Stimulated activated naive CD8-positive, alpha-beta T cell treated with anti-CD3 and anti-CD28 coated beads, Interleukin-15, amount 100 ng/mL, for 72 hours (primary cell): ENCODE data around the gene PCGF6.
"Not testable (repeated sequence)": the region's sequence is repeated elsewhere in the genome, so short reads cannot be mapped to it uniquely, and the experiment has no call there.

Experiments
- ATAC-seq: fragments of 150-1000 bp; cut with Tn5 transposase; 2 replicates; pipeline ENCODE4 v1.10.0; 2021; ENCODE audit warnings: mild to moderate bottlenecking, moderate library complexity
- DNase-seq, 2 donors: peaks; one replicate each; pipeline ENCODE4 v3.0.0; 2021 to 2022
- H3K27ac Mint-ChIP-seq, 2 donors: one replicate each; pipeline ENCODE4 v1.8.0; 2022; ENCODE audit warnings: mild to moderate bottlenecking in 2 of 2, mixed read lengths in 2 of 2, moderate library complexity in 2 of 2
- H3K27me3 Mint-ChIP-seq: one replicate; pipeline ENCODE4 v1.8.0; 2022; ENCODE audit warnings: mixed read lengths
- H3K4me1 Mint-ChIP-seq: one replicate; pipeline ENCODE4 v1.8.0; 2022; ENCODE audit warnings: mild to moderate bottlenecking, mixed read lengths
- H3K4me3 Mint-ChIP-seq, 2 donors: one replicate each; pipeline ENCODE4 v1.8.0; 2022; ENCODE audit warnings: mild to moderate bottlenecking in 2 of 2, mixed read lengths in 2 of 2, moderate library complexity in 1 of 2
- H3K9me3 Mint-ChIP-seq, 2 donors: one replicate each; pipeline ENCODE4 v1.8.0; 2022; ENCODE audit warnings: mixed read lengths in 2 of 2

Gene PCGF6

DNA sequence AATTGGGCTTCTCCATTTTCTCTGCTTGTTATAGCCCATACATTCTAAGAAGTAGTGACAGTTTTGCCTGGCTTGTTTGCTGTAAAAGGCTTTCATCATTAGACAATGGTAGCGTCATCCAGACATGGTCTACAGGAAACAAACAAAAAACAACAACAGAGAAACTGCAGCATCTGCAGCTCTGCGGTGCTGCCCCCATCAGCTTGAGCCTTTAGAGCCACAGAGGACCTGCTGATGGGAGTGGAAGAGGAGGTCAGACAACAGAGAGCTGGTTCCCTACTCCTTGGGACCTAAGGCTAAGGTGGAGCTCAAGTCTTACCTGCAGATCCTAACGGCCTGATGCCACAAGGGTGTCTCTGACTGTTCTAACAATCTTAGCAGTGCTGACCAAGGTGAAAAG, 70.9 kb downstream of the PCGF6 start:
- peaks cover 5 to 9% of the 10 kb centered on the region in 2 donors for H3K9me3 Mint-ChIP-seq
- peaks cover 86% of the 10 kb centered on the region for H3K27me3 Mint-ChIP-seq
- peaks cover 35% of the 10 kb centered on the region for H3K4me1 Mint-ChIP-seq
- DNase-seq (no peak), ATAC-seq (no peak)
- H3K27ac Mint-ChIP-seq: no peak overlapping the region
- no peak overlapping the region for H3K4me3 Mint-ChIP-seq

DNA sequence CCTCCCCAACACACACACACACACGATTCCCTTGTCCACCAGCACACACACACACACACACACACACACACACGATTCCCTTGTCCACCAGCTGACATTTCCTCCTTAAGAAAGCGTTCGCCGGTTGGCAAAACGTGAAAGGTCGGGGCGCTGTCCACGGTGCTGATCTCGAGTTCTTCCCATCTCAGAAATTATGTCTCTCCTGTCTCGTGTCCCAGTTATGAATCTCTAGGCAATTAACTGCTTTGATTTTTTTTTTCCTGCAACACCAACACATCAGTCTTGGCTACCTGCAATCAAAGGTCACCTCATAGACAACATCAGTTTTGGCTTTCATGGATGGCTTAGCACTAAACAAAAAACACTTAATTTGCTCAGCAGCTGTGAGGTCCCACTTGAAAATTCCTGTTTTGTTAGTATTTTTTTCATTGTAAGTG, 72.1 kb downstream of the PCGF6 start:
- ATAC-seq: no peak
- H3K4me3 Mint-ChIP-seq: peak overlapping the region in 1 of 2 donors; percentile 33
- peaks cover 35% of the 10 kb centered on the region for H3K4me1 Mint-ChIP-seq
- DNase-seq: peak; percentile 19 to 23
- no peak overlapping the region for H3K27ac Mint-ChIP-seq
- peaks cover 5 to 9% of the 10 kb centered on the region in 2 donors for H3K9me3 Mint-ChIP-seq
- H3K27me3 Mint-ChIP-seq: peaks cover 87% of the 10 kb centered on the region

DNA sequence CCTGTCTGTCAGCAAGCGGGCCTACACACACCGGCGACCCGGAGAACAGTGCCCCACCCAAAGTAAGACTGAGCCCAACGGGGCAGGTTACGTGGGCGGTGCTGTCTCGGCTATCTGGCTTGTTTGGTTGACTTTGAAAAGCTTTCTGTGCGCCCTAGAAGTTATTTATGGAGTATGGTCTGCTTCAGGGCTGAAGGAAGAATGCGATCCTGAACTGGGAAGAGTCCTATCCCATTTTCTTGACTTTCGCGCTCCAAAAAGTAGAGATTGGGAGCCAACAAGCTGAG, 72.5 kb downstream of the PCGF6 start:
- peaks cover 87% of the 10 kb centered on the region for H3K27me3 Mint-ChIP-seq
- H3K27ac Mint-ChIP-seq: no peak overlapping the region
- DNase-seq: no peak
- ATAC-seq: no peak
- H3K4me1 Mint-ChIP-seq: peaks cover 35% of the 10 kb centered on the region
- H3K4me3 Mint-ChIP-seq: no peak overlapping the region
- H3K9me3 Mint-ChIP-seq: peaks cover 5 to 9% of the 10 kb centered on the region in 2 donors

DNA sequence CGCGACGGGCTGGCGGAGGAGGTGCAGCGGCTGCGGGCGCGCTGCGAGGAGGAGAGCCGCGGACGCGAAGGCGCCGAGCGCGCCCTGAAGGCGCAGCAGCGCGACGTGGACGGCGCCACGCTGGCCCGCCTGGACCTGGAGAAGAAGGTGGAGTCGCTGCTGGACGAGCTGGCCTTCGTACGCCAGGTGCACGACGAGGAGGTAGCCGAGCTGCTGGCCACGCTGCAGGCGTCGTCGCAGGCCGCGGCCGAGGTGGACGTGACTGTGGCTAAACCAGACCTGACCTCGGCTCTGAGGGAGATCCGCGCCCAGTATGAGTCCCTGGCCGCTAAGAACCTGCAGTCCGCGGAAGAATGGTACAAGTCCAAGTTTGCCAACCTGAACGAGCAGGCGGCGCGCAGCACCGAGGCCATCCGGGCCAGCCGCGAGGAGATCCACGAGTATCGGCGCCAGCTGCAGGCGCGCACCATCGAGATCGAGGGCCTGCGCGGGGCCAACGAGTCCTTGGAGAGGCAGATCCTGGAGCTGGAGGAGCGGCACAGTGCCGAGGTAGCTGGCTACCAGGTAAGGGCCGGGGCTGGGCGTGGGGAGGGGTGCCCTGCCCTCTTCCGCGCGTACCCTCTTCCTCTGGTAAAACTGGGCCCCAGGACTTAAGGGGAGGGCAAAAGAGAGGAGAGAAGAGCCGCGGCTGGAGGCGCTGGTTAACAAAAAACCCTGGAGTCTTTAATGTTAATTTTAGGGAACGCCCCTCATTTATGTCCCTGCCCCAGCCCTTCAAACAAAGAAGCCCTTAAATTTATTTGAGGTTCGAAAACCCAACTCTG, 73.0 kb downstream of the PCGF6 start:
- Mint-ChIP-seq H3K4me1 (peaks cover 35% of the 10 kb centered on the region), H3K27me3 (peaks cover 90% of the 10 kb centered on the region), H3K27ac (no peak overlapping the region), H3K4me3 (peak overlapping the region; percentile 75 to 76), H3K9me3 (peaks cover 5 to 9% of the 10 kb centered on the region in 2 donors)
- ATAC-seq (no peak), DNase-seq (peak in 1 of 2 donors; percentile 4)

DNA sequence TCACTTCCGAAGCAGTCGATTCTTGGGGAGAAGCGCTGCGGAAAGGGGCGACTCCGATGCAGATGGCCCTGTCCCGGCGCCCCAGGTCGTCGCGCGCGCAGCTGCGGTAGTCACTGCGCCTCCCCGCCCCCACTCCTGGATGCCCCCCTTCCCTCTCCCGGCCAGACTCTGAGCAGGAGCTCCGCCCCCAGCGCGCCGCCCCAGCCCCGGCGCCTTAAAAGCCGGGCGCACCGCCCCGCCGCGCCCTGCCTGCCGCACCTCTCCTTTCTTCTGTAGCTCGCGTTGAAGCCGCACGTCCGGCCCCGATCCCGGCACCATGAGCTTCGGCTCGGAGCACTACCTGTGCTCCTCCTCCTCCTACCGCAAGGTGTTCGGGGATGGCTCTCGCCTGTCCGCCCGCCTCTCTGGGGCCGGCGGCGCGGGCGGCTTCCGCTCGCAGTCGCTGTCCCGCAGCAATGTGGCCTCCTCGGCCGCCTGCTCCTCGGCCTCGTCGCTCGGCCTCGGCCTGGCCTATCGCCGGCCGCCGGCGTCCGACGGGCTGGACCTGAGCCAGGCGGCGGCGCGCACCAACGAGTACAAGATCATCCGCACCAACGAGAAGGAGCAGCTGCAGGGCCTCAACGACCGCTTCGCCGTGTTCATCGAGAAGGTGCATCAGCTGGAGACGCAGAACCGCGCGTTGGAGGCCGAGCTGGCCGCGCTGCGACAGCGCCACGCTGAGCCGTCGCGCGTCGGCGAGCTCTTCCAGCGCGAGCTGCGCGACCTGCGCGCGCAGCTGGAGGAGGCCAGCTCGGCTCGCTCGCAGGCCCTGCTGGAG, 73.8 kb downstream of the PCGF6 start, which contains the start of gene INA:
INA (plus strand) TSS at position 243 of the 817 bp plus-strand sequence; CDS start at position 317, 74 bp downstream.
- H3K4me3 Mint-ChIP-seq: peak within 1 kb of the TSS; percentile 75 to 76
- peaks cover 35% of the 10 kb centered on the region for H3K4me1 Mint-ChIP-seq
- DNase-seq (peak; percentile 25 to 44), ATAC-seq (peak; percentile 83)
- H3K27me3 Mint-ChIP-seq: peaks cover 91% of the 10 kb centered on the region
- no peak within 1 kb of the TSS for H3K27ac Mint-ChIP-seq
- H3K9me3 Mint-ChIP-seq: peaks cover 5 to 9% of the 10 kb centered on the region in 2 donors

DNA sequence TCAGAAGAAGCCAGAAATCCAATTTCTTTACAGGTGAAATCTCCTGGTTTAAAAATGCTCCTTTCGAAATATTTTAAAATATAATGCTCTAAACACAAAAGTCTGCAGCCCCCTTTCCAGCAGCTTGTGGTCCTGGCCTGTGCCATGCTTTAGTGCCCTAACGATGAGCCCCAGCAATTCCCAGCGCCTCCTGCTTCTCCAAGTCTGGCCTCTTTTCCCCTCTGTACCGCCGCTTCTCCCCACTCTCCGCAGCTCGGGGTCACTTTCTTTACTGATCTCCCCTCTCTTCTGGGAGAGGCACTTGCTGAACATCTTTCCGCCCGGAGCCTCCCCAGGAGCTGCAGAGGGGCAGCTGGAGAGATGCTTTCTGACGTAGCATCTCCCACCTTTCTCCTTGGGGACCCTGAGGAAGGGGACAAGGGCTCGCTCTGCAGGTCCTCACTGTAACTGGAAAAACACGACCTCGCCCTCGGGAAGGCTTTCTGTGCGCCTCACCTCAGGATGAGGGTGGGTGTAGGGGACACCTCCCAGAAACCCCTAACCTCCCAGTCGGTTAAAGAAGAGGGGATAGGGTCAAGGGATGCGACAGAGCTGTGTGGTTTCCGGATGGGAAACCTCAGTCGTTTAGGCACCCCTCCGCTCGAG, 74.6 kb downstream of the PCGF6 start:
- ATAC-seq (peak; percentile 34), DNase-seq (no peak)
- Mint-ChIP-seq H3K27ac (no peak overlapping the region), H3K4me3 (peak overlapping the region; percentile 75 to 76), H3K9me3 (peaks cover 5 to 9% of the 10 kb centered on the region in 2 donors), H3K27me3 (peaks cover 91% of the 10 kb centered on the region), H3K4me1 (peaks cover 30% of the 10 kb centered on the region)

DNA sequence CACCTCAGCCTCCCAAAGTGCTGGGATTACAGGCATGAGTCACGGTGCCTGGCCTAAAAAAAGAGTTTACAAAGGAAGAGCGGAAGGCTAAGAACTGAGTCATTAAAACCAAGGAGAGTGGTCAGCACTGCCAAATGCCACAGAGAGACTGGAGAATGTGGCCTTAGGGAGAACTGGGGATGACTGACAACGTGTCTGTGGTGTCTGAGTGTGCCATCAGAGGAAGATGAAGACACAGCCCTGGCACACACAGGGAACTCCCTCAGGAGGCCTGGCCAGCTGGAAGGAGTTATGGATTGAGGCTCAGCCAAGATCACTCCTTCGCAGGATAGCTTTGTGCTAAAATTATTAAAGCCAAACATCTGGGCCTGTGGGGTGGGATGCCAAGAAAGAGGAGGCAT, 77.9 kb downstream of the PCGF6 start:
- no peak for ATAC-seq
- no peak for DNase-seq
- Mint-ChIP-seq H3K9me3 (no peaks in the 10 kb centered on the region), H3K27me3 (peaks cover 72% of the 10 kb centered on the region), H3K27ac (no peak overlapping the region), H3K4me3 (no peak overlapping the region), H3K4me1 (peaks cover 19% of the 10 kb centered on the region)

DNA sequence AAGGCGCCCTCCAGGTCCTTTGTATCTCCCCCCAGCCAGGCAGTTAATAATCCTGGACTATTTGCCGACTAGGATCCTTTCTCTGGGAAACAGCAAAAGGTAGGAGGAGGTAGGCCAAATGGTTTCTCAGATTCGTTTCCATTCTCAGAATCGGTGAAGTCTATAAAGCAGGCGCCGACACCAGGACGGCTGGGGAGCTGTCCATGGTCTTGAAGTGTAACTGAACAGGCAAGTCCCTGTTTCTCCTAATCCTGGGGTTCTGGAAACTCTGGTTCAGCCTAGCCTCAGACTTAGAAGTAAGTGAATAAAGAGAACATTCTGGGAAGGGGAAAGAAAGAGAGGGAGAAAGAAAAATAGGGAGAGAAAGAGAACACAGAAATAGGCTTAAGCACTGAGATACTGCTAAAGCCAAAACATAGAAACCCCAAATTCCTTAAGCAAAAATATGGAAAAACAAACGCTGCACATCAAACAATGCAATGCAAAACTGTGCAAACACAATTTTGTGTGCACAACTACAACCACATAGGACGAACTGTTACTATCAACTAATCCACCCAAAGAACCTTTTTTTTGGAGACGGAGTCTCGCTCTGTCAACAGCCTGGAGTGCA, 85.1 kb downstream of the PCGF6 start:
- peak; percentile 13 to 20 for DNase-seq
- Mint-ChIP-seq H3K27ac (no peak overlapping the region), H3K9me3 (peaks cover 5 to 6% of the 10 kb centered on the region in 2 donors), H3K4me3 (no peak overlapping the region), H3K27me3 (peaks cover 64% of the 10 kb centered on the region), H3K4me1 (no peaks in the 10 kb centered on the region)
- ATAC-seq: no peak

DNA sequence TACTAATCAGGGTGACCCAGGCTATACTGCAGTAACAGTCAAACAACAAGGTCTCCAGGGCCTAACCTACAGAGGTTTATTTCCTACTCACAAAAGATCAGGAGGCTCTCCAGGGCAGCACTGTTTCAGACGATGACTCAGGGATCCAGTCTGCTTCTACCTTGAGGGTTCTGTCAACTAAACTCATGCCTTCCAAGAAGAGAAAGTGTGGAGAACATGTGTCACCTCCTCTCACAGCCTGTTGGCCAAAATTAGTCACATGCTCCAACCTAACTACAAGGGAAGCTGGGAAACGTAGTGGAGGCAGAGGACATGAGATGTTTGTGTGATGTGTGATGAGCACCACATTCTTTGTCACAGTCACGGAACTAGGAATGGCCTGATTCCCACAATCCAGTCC, 88.7 kb downstream of the PCGF6 start:
- H3K27me3 Mint-ChIP-seq: peaks cover 63% of the 10 kb centered on the region
- H3K27ac Mint-ChIP-seq: no peak overlapping the region
- H3K4me1 Mint-ChIP-seq: no peaks in the 10 kb centered on the region
- peaks cover 8 to 26% of the 10 kb centered on the region in 2 donors for H3K9me3 Mint-ChIP-seq
- DNase-seq: no peak
- peak; percentile 40 for ATAC-seq
- H3K4me3 Mint-ChIP-seq: no peak overlapping the region

DNA sequence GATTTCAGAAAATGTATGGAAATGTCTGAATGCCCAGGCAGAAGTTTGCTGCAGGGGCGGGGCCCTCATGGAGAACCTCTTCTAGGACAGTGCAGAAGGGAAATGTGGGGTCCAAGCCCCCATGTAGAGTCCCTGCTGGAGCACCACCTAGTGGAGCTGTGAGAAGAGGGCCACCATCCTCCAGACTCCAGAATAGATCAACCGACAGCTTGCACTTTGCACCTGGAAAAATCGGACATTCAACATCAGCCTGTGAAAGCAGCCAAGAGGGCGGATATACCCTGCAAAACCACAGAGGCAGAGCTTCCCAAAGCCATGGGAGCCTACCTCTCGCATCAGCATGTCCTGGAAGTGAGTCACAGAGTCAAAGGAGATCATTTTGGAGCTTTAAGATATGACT, 91.0 kb downstream of the PCGF6 start:
- no peak overlapping the region for H3K4me3 Mint-ChIP-seq
- peaks cover 44% of the 10 kb centered on the region for H3K27me3 Mint-ChIP-seq
- no peaks in the 10 kb centered on the region for H3K4me1 Mint-ChIP-seq
- DNase-seq (no peak), ATAC-seq (no peak)
- H3K27ac Mint-ChIP-seq: no peak overlapping the region
- H3K9me3 Mint-ChIP-seq: peaks cover 8 to 26% of the 10 kb centered on the region in 2 donors

DNA sequence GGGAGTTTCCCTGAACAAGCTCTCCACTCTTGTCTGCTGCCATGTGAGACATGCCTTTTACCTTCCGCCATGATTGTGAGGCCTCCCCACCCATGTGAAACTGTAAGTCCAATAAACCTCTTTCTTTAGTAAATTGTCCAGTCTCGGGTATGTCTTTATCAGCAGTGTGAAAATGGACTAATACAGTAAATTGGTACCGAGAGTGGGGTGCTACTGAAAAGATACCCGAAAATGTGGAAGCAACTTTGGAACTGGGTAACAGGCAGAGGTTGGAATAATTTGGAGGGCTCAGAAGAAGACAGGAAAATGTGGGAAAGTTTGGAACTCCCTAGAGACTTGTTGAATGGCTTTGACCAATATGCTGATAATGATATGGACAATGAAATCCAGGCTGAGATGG, 92.0 kb downstream of the PCGF6 start:
- not testable (repeated sequence) for DNase-seq, H3K4me3 Mint-ChIP-seq, H3K4me1 Mint-ChIP-seq, ATAC-seq, H3K27ac Mint-ChIP-seq
- Mint-ChIP-seq H3K27me3 (peaks cover 36% of the 10 kb centered on the region), H3K9me3 (peaks cover 8 to 26% of the 10 kb centered on the region in 2 donors)

DNA sequence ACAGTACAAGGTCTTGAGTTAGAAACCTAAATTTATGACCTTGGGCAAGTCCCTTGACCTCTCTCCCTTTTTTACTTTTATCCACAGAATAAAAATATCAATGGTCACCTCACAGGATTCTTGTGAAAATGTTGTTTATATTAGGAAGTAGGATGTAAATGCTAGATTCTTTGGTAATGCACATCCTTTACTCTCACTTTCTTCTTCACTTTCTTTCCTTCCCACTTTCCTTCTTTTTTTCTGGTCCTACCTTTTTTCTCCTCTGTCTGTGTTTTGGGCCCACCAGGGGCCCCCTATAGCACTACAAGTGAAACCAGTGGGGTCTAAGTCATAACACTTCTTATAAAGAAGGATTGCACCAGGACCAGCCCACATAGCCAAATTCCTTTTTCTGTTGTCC, 93.1 kb downstream of the PCGF6 start:
- Mint-ChIP-seq H3K4me3 (no peak overlapping the region), H3K27ac (no peak overlapping the region), H3K9me3 (peaks cover 8 to 26% of the 10 kb centered on the region in 2 donors), H3K27me3 (peaks cover 25% of the 10 kb centered on the region), H3K4me1 (no peaks in the 10 kb centered on the region)
- no peak for ATAC-seq
- no peak for DNase-seq

DNA sequence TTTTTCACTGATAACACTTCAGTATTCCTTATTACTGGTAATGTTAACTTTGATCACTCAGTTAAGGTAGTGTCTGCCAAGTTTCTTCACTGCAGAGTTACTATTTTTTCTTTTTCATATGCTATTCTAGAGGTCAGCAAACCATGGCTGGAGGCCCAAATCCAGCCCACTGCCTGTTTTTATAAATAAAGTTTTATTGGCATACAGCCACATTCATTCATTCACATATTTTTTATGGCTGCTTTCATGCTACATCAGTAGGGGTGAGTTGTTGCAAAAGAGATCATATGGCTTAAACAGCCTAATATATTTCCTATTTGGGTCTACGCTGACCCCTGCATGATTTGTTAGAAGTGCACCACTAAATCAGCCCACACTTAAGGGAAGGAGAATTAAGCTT, 94.3 kb downstream of the PCGF6 start:
- H3K9me3 Mint-ChIP-seq: peaks cover 8 to 26% of the 10 kb centered on the region in 2 donors
- H3K27ac Mint-ChIP-seq: no peak overlapping the region
- H3K4me1 Mint-ChIP-seq: no peaks in the 10 kb centered on the region
- peaks cover 19% of the 10 kb centered on the region for H3K27me3 Mint-ChIP-seq
- H3K4me3 Mint-ChIP-seq: no peak overlapping the region
- no peak for ATAC-seq
- no peak for DNase-seq

DNA sequence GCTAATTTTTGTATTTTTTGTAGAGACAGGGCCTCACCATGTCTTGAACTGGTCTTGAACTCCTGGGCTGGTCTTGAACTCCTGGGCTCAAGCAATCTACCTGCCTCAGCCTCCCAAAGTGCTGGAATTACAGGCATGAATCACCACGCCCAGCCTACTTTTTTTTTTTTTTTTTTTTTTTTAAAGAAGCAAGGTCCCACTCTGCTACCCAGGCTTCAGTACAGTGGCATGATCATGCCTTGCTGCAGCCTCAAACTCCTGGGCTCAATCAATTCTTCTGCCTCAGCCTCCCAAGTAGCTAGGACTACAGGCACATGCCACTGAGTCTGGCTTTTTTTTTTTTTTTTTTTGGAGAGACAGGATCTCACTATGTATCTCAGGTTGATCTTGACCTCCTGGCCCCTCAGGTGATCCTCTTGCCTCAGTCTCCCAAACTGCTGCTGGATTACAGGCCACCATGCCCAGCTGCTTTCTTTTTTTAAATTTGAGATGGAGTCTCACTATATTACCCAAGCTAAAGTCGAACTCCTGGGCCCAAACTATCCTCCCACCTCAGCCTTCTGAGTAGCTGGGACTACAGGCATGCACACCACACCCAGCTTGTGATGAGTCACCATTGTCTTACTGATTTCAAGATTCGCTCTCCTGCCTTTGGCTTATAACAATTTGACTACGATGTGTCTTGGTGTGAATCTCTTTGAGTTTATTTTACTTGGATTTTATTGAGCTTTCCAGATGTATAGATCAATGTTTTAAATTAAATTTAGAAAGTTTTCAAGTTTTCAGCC, 96.2 kb downstream of the PCGF6 start:
- peaks cover 7% of the 10 kb centered on the region for H3K27me3 Mint-ChIP-seq
- H3K27ac Mint-ChIP-seq: no peak overlapping the region
- ATAC-seq: peak; percentile 54
- peaks cover 5 to 17% of the 10 kb centered on the region in 2 donors for H3K9me3 Mint-ChIP-seq
- no peak for DNase-seq
- peaks cover 4% of the 10 kb centered on the region for H3K4me1 Mint-ChIP-seq
- H3K4me3 Mint-ChIP-seq: no peak overlapping the region
